HL-60 (cell line): ENCODE measurements around the gene ABCB10.

Experiments used
- CTCF ChIP-seq: IDR thresholded peaks from one replicate; pipeline ENCODE4 v1.5.1; 2011; ENCODE audit warnings: low read length, control low read depth, inconsistent platforms; ENCODE audit not compliant: insufficient read depth
- POLR2AphosphoS5 ChIP-seq: IDR thresholded peaks from 2 replicates; pipeline ENCODE4 v1.6.1; 2012; ENCODE audit warnings: low read depth
- REST ChIP-seq: IDR thresholded peaks from 2 replicates; pipeline ENCODE4 v1.6.1; 2012; ENCODE audit warnings: low read depth; ENCODE audit not compliant: insufficient replicate concordance

- no peak for TF ChIP-seq CTCF
- TF ChIP-seq POLR2AphosphoS5, result no peak
- TF ChIP-seq REST, result no peak
Measured at GRCh38 chr1:229470406-229471043, 88.0 kb downstream of the ABCB10 start.
